NCI-H1048 (cell line): ENCODE data around the gene TTC4.

ENCODE experiments used
- DNase-seq: peaks from one replicate; lab custom pipeline; 2025; lab: John Stamatoyannopoulos, UW

Gene TTC4

GRCh38 chr1:54784066-54784465 lies 68.4 kb downstream of the TTC4 start:
- no peak for DNase-seq

GRCh38 chr1:54786778-54787177 lies 71.1 kb downstream of the TTC4 start:
- DNase-seq = no peak

- no peak for DNase-seq
These were observed 71.9 kb downstream of the TTC4 start for GRCh38 chr1:54787604-54788003.

- DNase-seq = no peak
These were observed 72.8 kb downstream of the TTC4 start for GRCh38 chr1:54788459-54788858.

GRCh38 chr1:54791880-54792522 lies 76.3 kb downstream of the TTC4 start:
- no peak for DNase-seq
